ENCODE results near the gene BTG2. TPM values are rescaled to one million over a fixed set of nuclear protein-coding genes. Genes with fewer than 3 reads are reported as not detected.
"Not testable (repeated sequence)": the region's sequence is repeated elsewhere in the genome, so short reads cannot be mapped to it uniquely, and the experiment has no call there.

BTG2 gene
- total RNA-seq, 1 donor from 2014 or later, result 170 TPM

DNA sequence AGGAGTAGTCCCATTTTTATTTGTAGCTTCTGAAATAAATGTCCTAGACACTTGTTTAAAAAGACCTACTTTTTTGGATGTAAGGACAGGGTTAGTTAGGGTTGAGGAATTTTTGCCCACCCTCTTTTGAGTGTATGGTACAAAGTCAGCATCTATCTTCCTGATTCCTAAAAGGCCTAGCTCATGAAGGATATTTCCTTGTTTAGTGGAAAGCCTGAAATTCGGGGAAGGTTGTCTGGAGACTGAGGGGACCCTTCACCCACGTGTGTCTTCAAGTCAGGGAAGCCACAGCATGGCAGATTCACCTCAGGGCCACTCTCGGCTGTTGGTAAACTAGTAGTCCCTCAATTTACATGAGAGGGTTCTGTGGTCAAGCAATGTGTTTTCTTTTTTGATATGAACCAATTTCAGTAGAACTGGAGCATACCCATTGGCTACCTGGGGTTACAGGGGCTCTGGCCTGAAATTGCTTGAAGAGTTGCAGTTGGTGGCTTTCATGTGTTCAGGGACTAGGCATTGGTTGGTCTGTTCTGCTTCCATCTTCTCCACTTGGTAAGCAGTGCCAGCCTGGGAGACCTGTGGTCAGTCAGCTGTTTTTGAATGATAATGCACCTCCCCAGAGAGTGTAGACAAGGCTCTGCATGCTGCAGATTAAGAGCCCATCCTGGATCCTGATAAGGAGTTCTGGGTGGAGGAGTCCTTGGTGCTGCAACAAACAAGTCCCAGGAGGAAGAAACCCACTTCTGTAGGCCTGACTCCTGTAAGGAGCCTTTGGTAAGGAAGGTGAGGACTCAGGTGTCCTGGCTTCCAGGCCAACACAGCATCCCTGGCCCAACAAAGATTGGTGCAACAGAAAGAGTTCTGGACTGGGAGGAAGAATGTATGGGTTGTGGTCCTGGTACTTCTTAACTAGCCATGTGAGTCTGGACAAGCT lies 6.3 kb downstream of the BTG2 start:
- intact Hi-C loops (cut with micrococcal nuclease), result loop anchor here (1.0 kb wide), 1 partner anchor 9 kb away; no protein-coding TSS in a partner anchor

DNA sequence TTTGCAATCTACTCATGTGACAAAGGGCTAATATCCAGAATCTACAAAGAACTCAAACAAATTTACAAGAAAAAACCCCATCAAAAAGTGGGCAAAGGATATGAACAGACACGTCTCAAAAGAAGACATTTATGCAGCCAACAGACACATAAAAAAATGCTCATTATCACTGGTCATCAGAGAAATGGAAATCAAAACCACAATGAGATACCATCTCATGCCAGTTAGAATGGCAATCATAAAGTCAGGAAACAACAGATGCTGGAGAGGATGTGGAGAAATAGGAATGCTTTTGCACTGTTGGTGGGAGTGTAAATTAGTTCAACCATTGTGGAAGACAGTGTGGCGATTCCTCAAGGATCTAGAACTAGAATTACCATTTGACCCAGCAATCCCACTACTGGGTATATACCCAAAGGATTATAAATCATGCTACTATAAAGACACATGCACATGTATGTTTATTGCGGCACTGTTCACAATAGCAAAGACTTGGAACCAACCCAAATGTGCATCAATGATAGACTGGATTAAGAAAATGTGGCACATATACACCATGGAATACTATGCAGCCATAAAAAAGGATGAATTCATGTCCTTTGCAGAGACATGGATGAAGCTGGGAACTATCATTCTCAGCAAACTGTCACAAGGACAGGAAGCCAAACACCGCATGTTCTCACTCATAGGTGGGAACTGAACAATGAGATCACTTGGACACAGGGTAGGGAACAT lies 8.9 kb downstream of the BTG2 start:
- intact Hi-C loops (cut with micrococcal nuclease), result not testable (repeated sequence)

DNA sequence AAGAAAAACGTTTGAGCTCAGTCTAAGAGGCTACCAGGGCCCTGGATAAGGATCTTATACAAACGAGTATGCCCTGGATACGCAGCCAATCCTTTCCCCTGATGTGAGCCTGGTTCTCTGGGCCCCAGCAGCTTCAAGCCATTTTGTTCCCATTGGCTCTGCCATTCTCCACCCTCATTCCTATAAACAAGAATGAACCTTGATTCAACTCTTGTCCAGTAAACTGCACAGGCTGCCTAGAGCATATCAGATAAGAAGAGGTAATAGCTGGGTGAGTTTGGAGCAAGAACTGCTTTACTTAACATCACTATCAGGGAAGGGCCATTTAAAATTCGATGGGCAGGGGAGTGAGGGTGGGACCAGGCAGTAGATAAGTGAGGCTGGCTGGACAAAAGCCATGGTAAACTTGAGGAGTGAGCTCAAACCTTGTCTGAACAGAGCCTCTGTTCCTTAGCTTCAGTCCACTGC lies 11.3 kb downstream of the BTG2 start:
- intact Hi-C loops (cut with micrococcal nuclease), result no loop called here

DNA sequence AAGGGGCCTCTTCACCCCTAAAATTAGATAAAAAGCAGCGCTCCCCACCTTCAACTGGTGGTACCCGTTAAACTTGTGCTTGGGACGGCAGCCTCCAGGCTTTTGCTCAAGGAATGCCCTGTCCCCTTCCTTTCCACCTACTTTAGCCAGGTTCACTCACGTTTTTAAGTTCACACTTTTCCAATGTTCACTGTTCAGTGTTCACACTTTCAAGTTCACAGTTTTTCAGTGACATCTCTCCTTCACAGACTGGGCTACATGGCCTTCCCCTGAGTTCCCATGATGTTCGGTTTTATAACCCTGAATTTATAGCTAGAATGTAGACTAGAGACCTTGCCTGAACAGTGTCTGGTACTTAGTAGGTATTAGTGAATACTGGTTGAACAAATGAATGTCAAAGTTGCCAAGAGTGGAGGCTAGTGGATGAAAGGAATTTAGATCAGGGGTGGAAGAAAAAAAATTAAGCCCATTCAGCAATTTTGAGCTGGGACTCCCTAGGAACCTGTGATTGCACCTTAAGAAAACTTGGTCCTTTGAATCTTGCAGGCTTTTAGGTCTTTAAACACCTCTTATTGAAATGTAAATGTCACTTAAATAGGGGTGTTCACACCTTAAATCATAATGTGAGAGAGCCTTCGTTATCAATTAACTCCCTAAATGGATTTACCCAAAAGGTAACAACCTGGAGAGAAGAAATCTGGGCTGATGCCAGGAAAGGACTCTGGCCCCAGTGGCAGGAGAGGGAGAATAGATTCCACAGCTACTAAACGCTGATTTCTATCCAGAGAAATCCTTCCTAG lies 12.3 kb downstream of the BTG2 start:
- intact Hi-C loops (cut with micrococcal nuclease), result no loop called here

DNA sequence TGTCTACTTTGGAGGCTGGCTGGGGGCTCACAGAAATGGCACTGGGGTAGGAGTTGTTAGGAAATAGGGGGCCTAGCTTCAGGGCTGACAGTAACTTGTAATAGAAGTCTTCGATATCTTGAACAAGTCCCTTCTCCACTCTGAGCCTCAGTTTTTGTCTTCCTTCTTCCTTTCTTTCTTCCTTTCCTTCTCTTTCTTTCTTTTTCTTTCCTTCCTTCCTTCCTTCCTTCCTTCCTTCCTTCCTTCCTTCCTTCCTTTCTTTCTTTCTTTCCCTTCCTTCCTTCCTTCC lies 12.9 kb downstream of the BTG2 start:
- intact Hi-C loops (cut with micrococcal nuclease), result no loop called here

DNA sequence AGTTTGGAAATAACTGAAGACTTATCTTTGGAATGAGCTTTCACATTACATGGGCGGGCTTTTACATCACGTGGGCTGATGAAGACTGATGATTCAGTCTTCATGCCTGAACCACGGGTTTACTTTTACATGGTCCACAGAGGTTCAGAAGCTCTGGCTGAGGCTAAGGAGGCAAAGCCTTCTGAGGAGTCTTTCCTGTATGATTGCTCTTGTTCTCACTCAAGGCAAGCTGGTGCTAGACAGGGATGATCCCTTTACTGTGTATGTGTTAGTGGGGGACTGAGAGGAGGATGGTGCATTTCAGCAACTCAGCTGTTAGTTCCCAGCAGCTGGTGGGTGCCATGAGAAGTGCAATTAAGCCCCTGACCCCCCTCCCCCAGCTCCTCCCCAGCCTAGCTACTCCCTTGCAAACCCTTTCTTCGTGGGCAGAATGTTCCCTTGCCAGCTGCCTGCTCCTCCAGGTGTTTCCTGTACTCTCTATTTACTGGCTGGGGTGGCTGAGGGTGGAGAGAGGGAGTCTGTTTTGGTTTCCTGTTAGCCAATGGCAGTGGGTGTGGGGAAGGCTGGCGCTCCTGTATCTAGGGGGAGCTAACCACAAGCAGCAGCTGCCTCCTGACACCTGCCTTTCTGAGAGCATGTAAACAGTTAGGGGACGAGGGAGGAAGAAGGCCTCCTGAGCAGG lies 15.4 kb downstream of the BTG2 start:
- intact Hi-C loops (cut with micrococcal nuclease), result loop anchor here (1.0 to 10.0 kb wide), 4 partner anchors 8 to 1156 kb away; partner anchors contain the start of genes ADIPOR1, BTG2 and PTPN7

DNA sequence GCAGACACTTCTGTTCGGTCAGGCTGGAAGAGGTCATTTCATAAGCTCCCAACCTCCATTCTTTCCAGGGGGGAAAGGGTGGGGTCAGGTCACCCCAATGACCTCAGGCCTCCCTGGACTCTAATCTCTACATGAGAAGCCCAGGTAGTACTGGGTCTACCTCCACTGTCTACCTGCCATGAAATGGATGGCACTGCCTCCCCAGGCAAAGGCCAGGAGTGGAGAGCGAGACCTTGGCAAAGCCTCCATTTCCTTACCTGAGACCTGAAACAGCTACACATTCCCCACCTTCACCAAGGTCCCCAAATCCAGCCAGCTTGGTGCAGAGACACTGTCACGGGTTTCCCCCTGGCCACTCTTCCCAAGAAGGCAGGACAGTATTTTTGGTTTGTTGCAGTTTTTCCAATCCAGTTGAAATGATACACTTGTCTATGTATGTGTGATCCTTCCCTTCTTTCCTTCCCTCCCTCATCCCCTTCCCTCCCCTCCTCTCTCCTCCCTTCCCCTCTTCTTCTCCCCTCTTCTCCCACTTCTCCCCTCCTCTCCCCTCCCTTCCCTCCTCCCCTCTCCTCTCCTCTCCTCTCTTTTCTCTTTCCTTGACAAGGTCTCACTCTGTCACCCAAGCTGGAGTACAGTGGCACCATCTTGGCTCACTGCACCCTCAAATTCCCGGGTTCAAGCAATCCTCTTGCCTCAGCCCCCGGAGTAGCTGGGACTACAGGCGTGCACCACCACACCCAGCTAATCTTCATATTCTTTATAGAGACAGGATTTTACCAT lies 16.1 kb downstream of the BTG2 start:
- intact Hi-C loops (cut with micrococcal nuclease), result loop anchor here (1.0 to 10.0 kb wide), 3 partner anchors 16 to 1157 kb away; partner anchors contain the start of genes ADIPOR1, BTG2 and PTPN7

DNA sequence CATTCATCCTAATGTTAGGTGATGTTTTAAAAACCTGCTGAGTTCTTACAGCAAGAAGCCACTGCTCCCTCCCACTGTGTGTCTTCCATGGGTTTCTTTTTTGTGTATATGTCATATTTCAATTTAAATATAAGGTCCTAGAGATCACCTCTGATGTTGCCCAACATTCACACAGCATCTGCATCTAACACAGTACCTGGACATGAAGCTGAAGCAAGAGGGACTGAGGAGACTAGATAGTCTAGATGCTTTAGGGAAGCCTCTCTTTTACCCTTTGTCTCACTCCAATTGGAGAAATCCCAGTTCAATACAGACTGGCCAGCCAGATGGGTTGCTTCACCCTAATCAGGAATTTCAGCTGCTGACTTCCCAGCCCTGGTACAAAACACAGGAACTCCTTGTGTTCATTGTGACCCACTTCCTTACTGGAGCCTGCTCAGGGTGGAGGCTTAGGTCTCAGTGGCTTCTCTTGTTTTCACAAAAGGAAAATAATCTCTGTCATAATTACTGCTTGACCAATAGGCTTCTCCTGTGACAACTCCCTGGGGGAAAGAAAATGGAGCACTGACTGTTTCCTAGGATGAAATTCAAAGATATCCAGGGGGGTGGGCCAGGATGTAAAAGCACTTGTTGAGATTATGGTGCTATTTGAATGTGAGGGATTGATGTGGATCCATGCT lies 17.3 kb downstream of the BTG2 start:
- intact Hi-C loops (cut with micrococcal nuclease), result loop anchor here (10.0 kb wide), 2 partner anchors 368 to 1158 kb away; partner anchors contain the start of genes ADIPOR1 and PTPN7

DNA sequence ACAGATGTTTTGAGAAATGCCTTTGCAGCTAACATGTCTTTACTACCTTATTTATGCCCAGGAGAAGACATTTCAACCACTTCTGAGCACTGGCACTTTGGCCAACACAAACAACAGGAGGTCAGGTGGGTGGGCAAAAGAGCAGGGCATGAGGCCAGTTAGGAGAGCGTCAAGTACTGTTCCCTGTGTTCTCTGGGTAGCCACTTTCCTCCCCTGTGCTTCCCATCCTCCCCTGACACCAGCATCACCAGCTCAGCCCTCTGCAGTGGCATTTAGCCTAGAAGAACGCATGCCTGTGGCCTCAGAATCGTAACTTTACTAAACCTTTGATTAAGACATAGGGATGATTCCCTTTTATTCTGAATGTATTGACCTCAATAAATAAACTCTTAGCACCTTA lies 18.3 kb downstream of the BTG2 start:
- intact Hi-C loops (cut with micrococcal nuclease), result loop anchor here (10.0 kb wide), 2 partner anchors 369 to 1159 kb away; partner anchors contain the start of genes ADIPOR1 and PTPN7

DNA sequence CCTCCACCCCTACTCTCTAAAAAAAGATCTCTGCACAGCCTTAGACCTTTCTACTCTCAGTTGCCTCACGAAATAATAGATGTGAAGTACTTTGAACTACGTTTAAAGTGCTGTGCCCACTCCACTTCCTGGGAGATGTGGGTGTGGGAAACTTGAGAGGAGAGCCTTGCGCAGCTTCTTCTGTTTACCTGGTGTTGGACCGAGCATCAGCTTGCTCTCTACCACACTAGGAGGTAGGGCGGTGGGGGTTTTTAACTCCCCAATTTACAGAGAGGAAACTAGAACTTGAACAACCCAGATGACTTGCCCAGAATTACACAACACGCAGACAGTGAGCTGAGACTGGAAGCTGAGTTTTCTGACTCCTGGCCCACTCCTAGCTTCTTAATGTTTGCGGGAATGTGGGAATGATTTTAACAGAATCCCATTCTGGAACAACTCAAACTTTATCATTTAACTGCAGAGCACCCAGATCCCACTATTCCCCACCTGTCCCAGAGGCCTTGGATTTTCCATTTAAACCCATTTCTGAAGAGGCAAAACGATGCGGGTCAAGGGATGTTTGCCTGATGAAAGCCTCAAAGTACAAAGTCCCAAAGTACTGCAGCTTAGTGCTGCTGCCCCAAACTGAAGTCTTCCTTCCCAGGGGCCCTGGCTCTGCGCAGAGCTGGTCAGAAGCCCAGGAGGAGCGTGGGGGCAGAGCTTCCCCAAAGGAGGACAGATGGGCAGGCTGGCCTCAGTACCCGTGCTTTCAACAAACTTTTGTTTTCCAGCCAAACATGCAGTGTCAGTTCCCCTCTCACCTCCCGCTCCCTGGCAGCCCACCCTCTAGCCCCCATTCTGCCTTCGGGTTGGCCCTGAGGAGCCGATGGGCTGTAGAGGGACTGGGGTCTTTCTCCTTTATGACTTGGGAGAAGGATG lies 19.0 kb downstream of the BTG2 start:
- intact Hi-C loops (cut with micrococcal nuclease), result loop anchor here (5.0 to 10.0 kb wide), 10 partner anchors 283 to 1160 kb away; partner anchors contain the start of genes ADIPOR1, ATP2B4, PPFIA4 and PPP1R15B

DNA sequence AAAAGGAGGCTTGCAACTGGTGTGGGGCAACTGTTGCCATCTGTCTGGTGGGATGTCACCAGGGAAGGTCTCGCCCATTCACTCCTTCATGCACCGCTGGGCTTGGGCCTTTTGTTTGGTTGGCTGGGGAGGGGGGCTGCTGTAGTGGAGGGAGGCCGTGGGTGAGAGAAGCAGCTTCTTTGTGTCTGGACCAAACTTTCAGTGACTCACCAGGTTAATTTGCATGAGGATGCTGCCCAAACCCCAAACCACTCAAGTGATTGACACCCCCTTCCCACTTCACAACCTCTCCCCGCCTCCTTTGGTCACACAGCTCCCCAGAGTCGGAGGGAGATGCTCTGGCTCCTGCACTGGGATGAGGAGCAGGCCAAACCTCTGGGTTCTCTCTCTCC lies 19.7 kb downstream of the BTG2 start:
- intact Hi-C loops (cut with micrococcal nuclease), result loop anchor here (5.0 to 10.0 kb wide), 10 partner anchors 282 to 1160 kb away; partner anchors contain the start of genes ADIPOR1, ATP2B4, PPFIA4 and PPP1R15B

DNA sequence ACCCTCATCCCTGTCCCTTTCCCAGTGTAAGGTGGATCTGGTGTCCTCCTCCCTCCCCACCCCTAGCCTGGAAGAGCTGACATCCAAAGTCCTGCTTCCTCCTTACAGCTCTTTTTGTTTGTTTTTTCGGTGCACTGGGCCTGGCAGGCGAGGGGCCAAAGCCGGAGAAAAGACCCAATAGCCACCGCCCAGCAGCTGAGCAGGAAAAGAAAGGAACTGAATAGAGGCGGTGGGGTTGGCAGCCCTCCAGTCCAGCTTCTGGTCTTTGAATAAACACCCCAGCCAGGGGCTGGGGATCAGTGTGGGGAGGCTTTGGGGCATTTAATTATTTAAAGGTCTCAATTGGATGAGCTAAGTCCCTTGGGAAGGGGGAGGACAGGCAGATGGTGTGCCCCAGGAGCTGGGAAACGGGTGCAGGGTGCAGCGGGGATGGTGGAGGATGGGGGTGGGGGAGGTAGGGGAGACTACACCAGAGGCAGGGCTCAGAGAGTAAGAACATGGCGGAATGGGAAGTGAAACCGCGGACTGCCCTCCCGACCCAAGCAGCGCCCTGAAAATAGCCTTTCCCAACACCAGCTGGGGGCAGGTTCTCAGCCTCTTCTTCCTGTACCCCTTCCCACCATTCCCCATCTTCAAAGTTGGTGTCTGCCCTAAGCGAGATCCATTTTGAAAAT lies 20.2 kb downstream of the BTG2 start:
- intact Hi-C loops (cut with micrococcal nuclease), result loop anchor here (5.0 to 10.0 kb wide), 10 partner anchors 282 to 1161 kb away; partner anchors contain the start of genes ADIPOR1, ATP2B4, PPFIA4 and PPP1R15B

DNA sequence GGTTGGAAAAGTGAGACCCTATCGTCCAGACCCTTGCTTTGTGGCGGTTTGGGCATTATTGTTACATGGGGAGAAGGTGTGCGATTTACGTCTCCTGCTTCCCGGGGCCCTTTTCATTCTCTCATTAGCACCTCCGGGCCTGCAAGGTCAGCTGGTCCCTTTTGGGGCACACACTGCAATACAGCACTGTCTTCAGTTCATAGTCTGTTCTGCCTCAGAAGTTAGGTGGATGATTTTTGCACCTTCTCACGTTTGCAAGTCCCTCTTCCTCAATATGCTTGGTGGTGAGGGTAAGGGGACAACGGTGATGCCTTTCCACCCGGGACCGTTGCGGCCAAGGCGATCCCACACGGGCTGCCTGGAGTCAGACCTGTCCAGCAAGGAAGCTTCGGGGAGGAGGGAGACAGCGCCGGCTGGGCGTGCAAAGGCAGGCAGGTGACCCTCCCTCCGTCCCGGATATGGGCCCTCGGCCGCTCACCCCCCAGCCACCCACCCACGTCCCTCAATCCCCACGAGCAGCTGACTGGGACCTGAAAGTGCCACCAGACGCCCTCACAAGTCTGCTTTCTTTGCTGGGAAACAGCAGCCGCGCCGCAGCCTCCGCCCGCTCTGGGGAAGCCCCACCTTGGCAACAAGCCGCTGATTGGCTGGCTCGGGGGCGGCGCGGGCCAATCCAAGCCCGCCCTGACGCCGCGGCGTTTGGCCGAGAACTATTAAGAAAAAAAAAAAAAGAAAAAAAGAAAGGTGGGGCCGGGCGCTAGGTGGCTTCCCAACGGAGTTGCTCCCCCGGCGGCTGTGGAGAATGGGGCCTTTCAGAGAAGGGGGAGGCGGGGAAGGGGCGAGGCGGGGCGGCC lies 21.7 kb downstream of the BTG2 start:
- intact Hi-C loops (cut with micrococcal nuclease), result loop anchor here (1.0 to 10.0 kb wide), 14 partner anchors 22 to 1162 kb away; partner anchors contain the start of genes ADIPOR1, ATP2B4, BTG2 and PPFIA4

DNA sequence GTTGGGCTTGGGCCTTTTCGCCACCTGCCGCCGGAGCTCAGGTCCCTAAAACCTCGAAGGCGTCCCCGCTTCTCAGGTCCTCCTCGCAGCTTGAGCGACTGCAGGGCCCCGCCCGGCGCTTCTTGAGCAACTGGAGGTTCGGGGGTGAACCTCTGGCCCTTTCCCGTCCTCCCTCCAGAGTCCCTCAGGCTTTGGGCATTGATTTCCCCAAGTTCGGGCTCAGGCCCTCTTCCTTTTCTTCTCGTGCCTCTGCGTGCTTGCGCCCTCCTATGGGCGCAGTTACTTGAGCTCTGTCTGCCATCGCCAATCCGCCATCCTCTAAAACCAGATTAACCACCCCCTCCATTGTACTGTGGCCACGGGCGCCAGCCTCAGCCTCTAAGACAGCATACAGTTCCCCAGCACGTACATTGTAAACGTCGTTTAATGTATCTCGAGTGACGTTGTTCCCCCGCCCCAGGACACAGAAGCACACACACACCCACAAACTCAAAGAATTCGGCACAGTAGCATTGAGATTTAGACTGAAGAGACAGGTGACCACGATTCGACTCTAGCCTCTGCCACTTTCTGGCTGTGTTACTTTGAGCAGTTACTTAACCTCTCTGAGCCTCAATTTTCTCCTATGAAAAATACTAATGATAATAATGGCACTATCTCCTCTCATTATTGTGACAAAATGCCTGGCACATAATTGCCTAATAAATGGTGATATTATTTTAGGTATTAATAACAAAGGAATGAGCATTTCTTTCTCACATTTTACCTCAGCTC lies 22.6 kb downstream of the BTG2 start:
- intact Hi-C loops (cut with micrococcal nuclease), result loop anchor here (1.0 to 10.0 kb wide), 15 partner anchors 10 to 1163 kb away; partner anchors contain the start of genes ADIPOR1, ATP2B4, BTG2 and PPFIA4

DNA sequence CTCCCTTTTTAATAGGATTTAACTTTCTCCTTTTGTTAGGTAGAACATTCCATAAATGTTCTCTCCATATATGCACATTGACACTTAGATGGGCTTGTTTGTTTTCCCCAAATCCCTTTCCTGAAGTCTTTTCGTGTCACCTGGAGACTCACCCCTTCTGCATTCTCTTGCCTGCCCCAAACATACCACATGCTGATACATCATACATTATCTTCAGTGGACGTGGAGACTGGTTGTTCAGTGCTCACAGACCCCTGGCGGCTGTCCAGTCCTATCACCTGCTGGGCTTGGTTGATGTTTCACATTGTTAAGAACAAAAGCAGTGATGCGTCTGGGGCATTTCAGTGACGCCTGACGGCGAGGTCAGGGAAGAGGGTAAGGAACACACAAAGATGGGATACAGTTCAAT lies 23.4 kb downstream of the BTG2 start:
- intact Hi-C loops (cut with micrococcal nuclease), result loop anchor here (1.0 to 10.0 kb wide), 11 partner anchors 10 to 1164 kb away; partner anchors contain the start of genes ADIPOR1, ATP2B4, PPFIA4 and PPP1R15B

Measured in T-helper 1 cell treated with Interleukin-12 subunit alpha and Interleukin-12 subunit beta and Interleukin-4 antibody, amounts not matched to agents 30 ng/mL and 1 ng/mL, for 36 hours (primary cell).